IPS-15b (cell line): Measurements from ENCODE around the gene CDH8.
"Not testable (repeated sequence)": the region's sequence is repeated elsewhere in the genome, so short reads cannot be mapped to it uniquely, and the experiment has no call there.

ENCODE experiments used
- H3K27me3 ChIP-seq: one replicate; pipeline ENCODE4 v1.6.1; 2013; ENCODE audit warnings: low read length; ENCODE audit not compliant: control insufficient read depth, insufficient read depth
- H3K36me3 ChIP-seq: one replicate; pipeline ENCODE4 v1.6.1; 2013; ENCODE audit warnings: low read length; ENCODE audit not compliant: control insufficient read depth, insufficient read depth
- H3K4me1 ChIP-seq: one replicate; pipeline ENCODE4 v1.6.1; 2013; ENCODE audit warnings: mild to moderate bottlenecking, low read length; ENCODE audit not compliant: control insufficient read depth, insufficient read depth
- H3K4me3 ChIP-seq: one replicate; pipeline ENCODE4 v1.5.1; 2013; ENCODE audit warnings: low read depth, low read length
- H3K9ac ChIP-seq: one replicate; pipeline ENCODE4 v1.6.1; 2013; ENCODE audit warnings: low read depth, mild to moderate bottlenecking, low read length
- H3K9me3 ChIP-seq: one replicate; pipeline ENCODE4 v1.6.1; 2013; ENCODE audit warnings: mild to moderate bottlenecking, low read length; ENCODE audit not compliant: control insufficient read depth, insufficient read depth

Gene CDH8

GRCh38 chr16:61801217-61801616 is 235.0 kb downstream of the CDH8 start:
- not testable (repeated sequence) for H3K4me1 ChIP-seq, H3K27me3 ChIP-seq, H3K9me3 ChIP-seq, H3K4me3 ChIP-seq, H3K9ac ChIP-seq, H3K36me3 ChIP-seq

GRCh38 chr16:61798741-61799140 is 237.5 kb downstream of the CDH8 start:
- H3K4me1 ChIP-seq = no peaks in the 10 kb centered on the region
- H3K9ac ChIP-seq = no peak overlapping the region
- no peak overlapping the region for H3K4me3 ChIP-seq
- no peaks in the 10 kb centered on the region for H3K36me3 ChIP-seq
- no peaks in the 10 kb centered on the region for H3K9me3 ChIP-seq
- no peaks in the 10 kb centered on the region for H3K27me3 ChIP-seq

GRCh38 chr16:61797961-61798507 is 238.2 kb downstream of the CDH8 start:
- Histone ChIP-seq H3K4me3 (no peak overlapping the region), H3K4me1 (no peaks in the 10 kb centered on the region)

GRCh38 chr16:61797296-61797795 is 238.9 kb downstream of the CDH8 start:
- Histone ChIP-seq H3K9me3 (no peaks in the 10 kb centered on the region), H3K36me3 (no peaks in the 10 kb centered on the region), H3K9ac (no peak overlapping the region), H3K4me1 (no peaks in the 10 kb centered on the region), H3K27me3 (no peaks in the 10 kb centered on the region), H3K4me3 (no peak overlapping the region)

More at GRCh38 chr16:61797961-61798507, 238.2 kb downstream of the CDH8 start:
- Histone ChIP-seq H3K9ac (no peak overlapping the region), H3K36me3 (no peaks in the 10 kb centered on the region), H3K27me3 (no peaks in the 10 kb centered on the region), H3K9me3 (no peaks in the 10 kb centered on the region)

GRCh38 chr16:61792194-61792909 is 243.9 kb downstream of the CDH8 start:
- Histone ChIP-seq H3K9me3 (no peaks in the 10 kb centered on the region), H3K4me1 (no peaks in the 10 kb centered on the region), H3K27me3 (no peaks in the 10 kb centered on the region), H3K4me3 (no peak overlapping the region), H3K9ac (no peak overlapping the region), H3K36me3 (no peaks in the 10 kb centered on the region)

- no peaks in the 10 kb centered on the region for H3K36me3 ChIP-seq
- no peak overlapping the region for H3K4me3 ChIP-seq
- H3K27me3 ChIP-seq = no peaks in the 10 kb centered on the region
- no peaks in the 10 kb centered on the region for H3K9me3 ChIP-seq
- no peak overlapping the region for H3K9ac ChIP-seq
- no peaks in the 10 kb centered on the region for H3K4me1 ChIP-seq
These were observed 244.8 kb downstream of the CDH8 start for GRCh38 chr16:61791464-61791863.

GRCh38 chr16:61781855-61782254 is 254.4 kb downstream of the CDH8 start:
- H3K4me3 ChIP-seq, H3K4me1 ChIP-seq, H3K36me3 ChIP-seq, H3K9ac ChIP-seq, H3K27me3 ChIP-seq, H3K9me3 ChIP-seq: not testable (repeated sequence)

- Histone ChIP-seq H3K27me3 (no peaks in the 10 kb centered on the region), H3K4me3 (no peak overlapping the region), H3K4me1 (peaks cover 2% of the 10 kb centered on the region), H3K9me3 (no peaks in the 10 kb centered on the region), H3K9ac (no peak overlapping the region), H3K36me3 (no peaks in the 10 kb centered on the region)
These were observed 256.1 kb downstream of the CDH8 start for GRCh38 chr16:61780161-61780560.

- H3K27me3 ChIP-seq = no peaks in the 10 kb centered on the region
- no peaks in the 10 kb centered on the region for H3K36me3 ChIP-seq
- no peaks in the 10 kb centered on the region for H3K9me3 ChIP-seq
- H3K9ac ChIP-seq = no peak overlapping the region
- no peak overlapping the region for H3K4me3 ChIP-seq
- H3K4me1 ChIP-seq = no peaks in the 10 kb centered on the region
These were observed 265.9 kb downstream of the CDH8 start for GRCh38 chr16:61770301-61770700.

- no peaks in the 10 kb centered on the region for H3K4me1 ChIP-seq
- H3K36me3 ChIP-seq = no peaks in the 10 kb centered on the region
- H3K9ac ChIP-seq = no peak overlapping the region
- no peak overlapping the region for H3K4me3 ChIP-seq
- no peaks in the 10 kb centered on the region for H3K27me3 ChIP-seq
- H3K9me3 ChIP-seq = no peaks in the 10 kb centered on the region
These were observed 272.2 kb downstream of the CDH8 start for GRCh38 chr16:61763991-61764390.

GRCh38 chr16:61763013-61763412 is 273.2 kb downstream of the CDH8 start:
- no peaks in the 10 kb centered on the region for H3K36me3 ChIP-seq
- no peak overlapping the region for H3K4me3 ChIP-seq
- no peak overlapping the region for H3K9ac ChIP-seq
- H3K4me1 ChIP-seq = no peaks in the 10 kb centered on the region
- no peaks in the 10 kb centered on the region for H3K27me3 ChIP-seq
- H3K9me3 ChIP-seq = no peaks in the 10 kb centered on the region

GRCh38 chr16:61730997-61731396 is 305.2 kb downstream of the CDH8 start:
- Histone ChIP-seq H3K36me3 (no peaks in the 10 kb centered on the region), H3K4me3 (no peak overlapping the region), H3K27me3 (no peaks in the 10 kb centered on the region), H3K9me3 (no peaks in the 10 kb centered on the region), H3K9ac (no peak overlapping the region), H3K4me1 (peaks cover 15% of the 10 kb centered on the region)
